ENCODE results near the gene FBXL20.

- TF ChIP-seq, protein P1, sequence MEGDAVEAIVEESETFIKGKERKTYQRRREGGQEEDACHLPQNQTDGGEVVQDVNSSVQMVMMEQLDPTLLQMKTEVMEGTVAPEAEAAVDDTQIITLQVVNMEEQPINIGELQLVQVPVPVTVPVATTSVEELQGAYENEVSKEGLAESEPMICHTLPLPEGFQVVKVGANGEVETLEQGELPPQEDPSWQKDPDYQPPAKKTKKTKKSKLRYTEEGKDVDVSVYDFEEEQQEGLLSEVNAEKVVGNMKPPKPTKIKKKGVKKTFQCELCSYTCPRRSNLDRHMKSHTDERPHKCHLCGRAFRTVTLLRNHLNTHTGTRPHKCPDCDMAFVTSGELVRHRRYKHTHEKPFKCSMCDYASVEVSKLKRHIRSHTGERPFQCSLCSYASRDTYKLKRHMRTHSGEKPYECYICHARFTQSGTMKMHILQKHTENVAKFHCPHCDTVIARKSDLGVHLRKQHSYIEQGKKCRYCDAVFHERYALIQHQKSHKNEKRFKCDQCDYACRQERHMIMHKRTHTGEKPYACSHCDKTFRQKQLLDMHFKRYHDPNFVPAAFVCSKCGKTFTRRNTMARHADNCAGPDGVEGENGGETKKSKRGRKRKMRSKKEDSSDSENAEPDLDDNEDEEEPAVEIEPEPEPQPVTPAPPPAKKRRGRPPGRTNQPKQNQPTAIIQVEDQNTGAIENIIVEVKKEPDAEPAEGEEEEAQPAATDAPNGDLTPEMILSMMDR (conservative IDR thresholded peaks at IDR 0.05; ENCODE audit: low read depth, low read length) = no peak
- TF ChIP-seq EZH2 (IDR thresholded peaks at IDR 0.05; ENCODE audit: low read length, unreplicated experiment) = no peak
- TF ChIP-seq EZH2phosphoT487 (IDR thresholded peaks at IDR 0.05; ENCODE audit: borderline replicate concordance, low read length) = no peak
These were observed 28.2 kb upstream of the FBXL20 start for GRCh38 chr17:39429600-39429999.
